Stimulated activated CD8-positive, alpha-beta memory T cell treated with anti-CD3 and anti-CD28 coated beads, Interleukin-4, amount 100 ng/mL, for 1 hour (primary cell): ENCODE data around the gene MYO1E.

Source experiments
- DNase-seq, 2 donors: peaks; one replicate each; pipeline ENCODE4 v3.0.0-alpha.2; 2020; ENCODE audit warnings: low read depth in 2 of 2, low spot score in 1 of 2

The MYO1E gene

DNA sequence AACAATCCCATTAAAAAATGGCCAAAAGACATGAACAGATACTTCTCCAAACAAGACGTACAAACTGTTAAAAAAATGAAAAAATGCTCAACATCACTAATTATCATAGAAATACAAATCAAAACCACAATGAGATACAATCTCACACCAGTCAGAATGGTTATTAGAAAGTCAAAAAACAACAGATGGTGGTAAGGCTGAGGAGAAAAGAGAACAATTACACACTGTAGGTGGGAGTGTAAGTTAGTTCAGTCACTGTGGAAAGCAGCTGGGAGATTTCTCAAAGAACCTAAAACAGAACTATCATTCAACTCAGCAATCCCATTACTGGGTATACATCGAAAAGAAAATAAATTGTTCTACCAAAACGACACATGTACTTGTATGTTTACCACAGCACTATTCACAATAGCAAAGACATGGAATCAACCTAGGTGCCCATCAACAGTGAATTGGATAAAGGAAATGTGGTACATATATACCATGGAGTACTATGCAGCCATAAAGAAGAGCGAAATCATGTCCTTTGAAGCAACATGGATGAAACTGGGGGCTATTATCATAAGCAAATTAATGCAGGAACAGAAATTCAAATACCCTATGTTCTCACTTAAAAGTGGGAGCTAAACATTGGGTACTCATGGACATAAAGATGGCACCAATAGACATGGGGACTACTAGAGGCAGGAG, 51.5 kb downstream of the MYO1E start:
- DNase-seq, result no peak

GRCh38 chr15:59317211-59317610, 55.5 kb downstream of the MYO1E start:
- DNase-seq, result no peak

DNA sequence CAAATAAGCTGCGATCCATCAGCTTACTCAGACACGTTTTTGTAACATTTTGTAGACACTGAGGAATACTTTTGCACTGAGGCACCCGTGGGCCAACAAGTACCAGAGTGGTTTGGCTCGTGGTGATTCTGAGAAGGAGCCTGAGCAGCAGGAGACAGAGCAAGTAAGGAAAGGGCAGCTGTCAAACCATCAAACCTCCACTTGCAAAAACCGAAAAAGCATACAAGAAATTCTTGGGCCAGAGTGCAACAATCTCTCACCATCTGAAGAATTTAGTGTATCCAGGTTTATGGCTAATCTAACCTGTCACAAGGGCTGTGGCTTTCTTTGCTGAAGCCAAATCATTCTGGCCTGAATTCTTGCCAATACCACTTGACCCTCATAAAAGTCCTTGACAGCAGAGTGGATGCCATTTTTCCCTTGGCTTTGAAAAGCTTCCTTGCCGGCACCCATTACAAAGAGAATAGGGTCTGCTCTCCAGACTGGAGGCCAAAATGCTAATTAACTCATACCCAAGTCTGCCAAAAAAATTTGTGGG, 56.7 kb downstream of the MYO1E start:
- DNase-seq, result no peak

DNA sequence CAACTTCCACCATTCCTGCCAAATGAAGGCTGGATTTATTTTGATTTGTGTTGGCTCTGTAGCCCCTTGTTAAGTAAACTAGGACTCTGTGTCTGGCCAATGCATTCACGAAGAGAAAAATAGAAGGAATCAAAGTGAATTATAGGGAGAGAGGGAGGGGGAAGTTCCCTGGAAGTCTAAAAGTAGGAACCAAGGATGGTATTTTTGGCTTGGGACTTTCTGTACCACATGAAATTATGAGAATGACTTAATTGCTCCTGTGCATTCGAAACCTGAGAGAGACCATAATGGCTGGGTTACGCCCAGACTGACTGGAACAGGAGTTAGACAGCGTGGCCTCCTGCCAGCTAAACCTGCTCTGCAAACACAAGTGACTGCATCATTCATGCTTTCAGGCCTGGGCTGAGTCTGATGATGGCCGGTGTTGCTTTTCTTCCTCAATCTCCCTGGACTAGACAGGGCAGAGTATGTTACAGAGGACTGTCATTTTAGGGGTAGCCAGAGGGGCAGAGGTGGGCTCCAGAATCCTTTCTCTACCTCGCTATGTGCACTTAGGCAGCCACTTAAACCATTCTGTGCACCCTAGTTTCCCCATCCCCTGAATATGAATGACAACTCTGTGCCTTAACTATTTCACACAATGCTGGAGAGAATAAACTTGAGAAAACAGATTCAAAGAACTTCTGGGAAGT, 58.9 kb downstream of the MYO1E start:
- DNase-seq, result no peak

DNA sequence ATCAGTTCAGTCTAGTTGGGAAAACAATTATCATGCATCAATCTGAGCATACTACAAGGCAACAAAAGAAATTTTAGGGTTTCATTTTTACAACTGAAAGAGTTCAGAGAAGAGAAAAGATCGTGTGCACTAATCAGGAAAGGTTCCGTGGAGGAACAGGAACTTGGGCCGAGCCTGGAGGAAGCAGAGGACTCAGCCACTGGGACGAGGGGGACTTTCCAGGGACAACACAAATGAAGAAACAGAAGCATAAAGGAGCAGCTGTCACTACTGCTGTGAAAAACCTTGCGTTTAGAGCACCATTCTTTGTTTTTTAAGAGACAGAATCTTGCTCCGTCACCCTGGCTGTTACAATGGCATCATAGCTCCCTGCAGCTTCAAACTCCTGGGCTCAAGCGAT, 60.5 kb downstream of the MYO1E start:
- no peak for DNase-seq

DNA sequence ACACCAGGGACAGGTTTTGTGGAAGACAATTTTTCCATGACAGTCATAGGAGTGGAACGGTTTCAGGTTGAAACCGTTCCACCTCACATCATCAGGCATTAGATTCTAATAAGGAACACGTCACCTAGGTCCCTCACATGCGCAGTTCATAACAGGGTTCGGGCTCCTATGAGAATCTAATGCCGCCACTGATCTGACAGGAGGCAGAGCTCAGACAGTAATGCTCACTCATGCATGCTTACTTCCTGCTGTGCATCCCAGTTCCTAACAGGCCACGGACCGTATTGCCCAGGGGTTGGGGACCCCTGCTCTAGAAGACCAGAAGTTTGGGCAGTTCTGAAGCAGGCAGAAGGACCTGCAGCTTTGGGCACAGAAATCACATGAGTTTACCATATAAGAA, 61.5 kb downstream of the MYO1E start:
- no peak for DNase-seq

GRCh38 chr15:59309405-59309804, 63.3 kb downstream of the MYO1E start:
- DNase-seq, result no peak

- no peak for DNase-seq
Observed at GRCh38 chr15:59307165-59307537, 65.5 kb downstream of the MYO1E start.

DNA sequence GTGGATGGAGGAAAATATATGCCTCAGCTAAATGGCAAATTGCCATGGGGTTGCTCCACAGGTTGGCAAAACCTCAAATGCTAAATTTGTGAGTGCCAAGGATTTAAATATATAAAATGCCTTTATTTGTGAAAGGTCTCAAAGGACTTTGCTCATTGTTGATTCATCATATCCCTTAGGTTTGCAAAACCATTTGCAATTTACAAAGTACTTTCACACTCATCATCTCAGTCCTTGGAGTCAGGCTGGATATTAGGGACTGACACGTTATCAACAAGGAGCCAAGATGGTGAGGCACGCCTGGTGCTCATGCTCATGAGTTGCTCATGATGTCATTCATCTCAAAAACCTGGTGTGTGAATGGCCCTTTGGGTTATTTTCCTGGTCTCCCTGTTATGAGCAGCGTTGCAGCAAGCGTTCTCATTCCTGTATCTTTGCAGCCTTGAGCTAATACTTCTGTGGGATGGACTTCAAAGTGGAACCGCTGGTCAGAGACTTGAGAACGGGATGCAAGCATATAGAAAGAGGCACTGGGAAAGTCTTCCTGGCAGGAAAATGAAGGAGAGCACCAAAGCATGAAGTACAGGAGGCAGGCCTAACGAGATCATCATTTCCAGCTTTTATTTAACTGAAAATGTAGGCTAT, 66.0 kb downstream of the MYO1E start:
- no peak for DNase-seq

GRCh38 chr15:59304807-59305206, 67.9 kb downstream of the MYO1E start:
- no peak for DNase-seq

- DNase-seq, result no peak
Observed at GRCh38 chr15:59304034-59304795, 68.5 kb downstream of the MYO1E start.

- no peak for DNase-seq
Observed at GRCh38 chr15:59303633-59304032, 69.0 kb downstream of the MYO1E start.

DNA sequence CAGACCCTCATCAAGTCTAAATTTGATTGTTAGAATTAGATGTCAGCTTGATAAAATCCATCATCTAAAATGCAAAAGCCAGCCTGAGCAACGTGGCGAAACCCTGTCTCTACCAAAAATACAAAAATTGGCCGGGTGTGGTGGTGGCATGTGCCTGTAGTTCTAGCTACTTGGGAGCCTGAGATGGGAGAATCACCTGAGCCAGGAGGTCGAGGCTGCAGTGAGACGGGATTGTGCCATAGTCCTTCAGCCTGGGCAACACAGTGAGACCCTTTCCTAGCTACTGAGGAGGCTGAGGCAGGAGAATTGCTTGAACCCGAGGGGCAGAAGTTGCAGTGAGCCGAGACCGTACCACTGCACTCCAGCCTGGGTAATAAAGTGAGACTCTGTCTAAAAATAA, 69.5 kb downstream of the MYO1E start:
- DNase-seq, result no peak

- no peak for DNase-seq
Observed at GRCh38 chr15:59301527-59301926, 71.1 kb downstream of the MYO1E start.

DNA sequence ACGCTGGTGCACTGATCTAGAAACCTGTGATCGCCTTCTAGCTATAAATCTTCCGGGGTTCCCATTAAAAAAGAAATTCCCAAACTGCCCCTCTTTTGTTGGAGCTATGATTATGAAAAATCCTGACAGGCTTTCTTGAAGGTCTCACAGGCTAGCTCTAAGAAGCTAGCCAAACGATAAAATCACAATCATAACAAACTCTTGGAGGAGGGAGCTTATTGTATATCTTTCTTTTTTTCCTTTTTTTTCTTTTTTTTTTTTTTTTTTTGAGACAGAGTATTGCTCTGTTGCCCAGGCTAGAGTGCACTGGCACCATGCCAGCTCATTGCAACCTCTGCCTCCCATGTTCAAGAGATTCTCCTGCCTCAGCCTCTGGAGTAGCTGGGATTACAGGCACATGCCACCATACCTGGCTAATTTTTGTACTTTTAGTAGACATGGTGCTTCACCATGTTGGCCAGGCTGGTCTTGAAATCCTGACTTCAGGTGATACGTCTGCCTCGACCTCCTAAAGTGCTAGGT, 72.0 kb downstream of the MYO1E start:
- no peak for DNase-seq

DNA sequence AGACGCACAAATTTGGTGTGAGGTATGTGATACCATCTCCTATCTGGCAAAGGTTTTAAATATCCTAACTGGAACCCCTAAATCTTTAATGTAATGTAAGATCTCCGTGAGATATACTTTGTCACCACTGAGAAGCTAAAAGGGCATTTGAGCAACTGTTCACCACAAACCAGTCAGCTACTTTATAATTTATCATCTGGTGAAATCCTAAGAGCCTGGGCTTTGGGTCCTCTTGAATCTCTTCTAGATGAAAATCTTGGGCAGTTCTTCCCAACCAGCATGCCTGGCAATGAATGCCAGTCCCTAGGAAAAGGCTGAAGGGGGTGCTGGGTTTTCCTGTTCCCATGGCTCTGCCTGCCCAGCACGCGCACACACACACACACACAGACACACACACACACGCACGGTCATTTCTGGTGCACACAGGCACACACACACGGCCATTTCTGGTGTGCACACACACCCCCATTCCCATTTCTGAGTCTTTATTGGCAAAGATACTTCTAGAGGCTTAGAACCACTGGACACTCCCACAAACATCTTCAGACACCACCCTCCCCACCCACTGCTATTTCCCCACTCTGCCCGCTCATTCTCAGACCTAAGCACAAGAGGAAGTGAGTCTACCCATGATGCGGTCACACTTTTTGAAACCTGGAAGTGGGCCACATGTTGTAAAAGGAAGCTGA, 72.6 kb downstream of the MYO1E start:
- DNase-seq, result peak; percentile 33 to 49

- no peak for DNase-seq
Observed at GRCh38 chr15:59298854-59299250, 73.8 kb downstream of the MYO1E start.

DNA sequence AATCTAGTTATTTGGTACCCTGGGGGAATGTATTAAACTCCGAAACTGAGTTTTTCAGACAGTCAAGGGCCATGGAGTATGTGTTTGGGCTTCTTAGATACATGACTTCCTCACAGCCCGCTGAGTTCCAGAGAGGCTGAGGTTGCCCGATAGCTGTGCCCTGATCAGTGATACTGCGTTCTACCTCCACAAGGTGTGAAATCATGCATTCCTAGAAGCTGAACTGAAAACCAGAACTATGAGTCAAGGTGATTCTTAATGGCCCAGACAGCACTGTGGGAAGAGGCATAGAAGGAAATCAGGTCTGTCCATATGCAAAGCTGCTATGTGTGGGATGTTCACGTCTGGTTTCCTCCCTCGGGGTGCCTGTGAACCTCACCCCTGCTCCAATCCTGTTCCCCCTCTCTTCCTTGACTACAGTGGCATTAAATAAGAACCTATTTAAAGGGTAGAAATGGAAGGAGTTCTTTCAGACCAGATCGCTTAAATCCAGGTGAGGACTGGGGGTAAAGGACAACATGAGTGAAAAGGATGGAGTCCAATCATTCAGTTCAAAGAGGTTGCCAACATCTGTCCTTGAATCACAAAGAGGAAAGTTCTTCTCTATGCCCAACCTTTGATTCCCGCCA, 74.3 kb downstream of the MYO1E start:
- no peak for DNase-seq

DNA sequence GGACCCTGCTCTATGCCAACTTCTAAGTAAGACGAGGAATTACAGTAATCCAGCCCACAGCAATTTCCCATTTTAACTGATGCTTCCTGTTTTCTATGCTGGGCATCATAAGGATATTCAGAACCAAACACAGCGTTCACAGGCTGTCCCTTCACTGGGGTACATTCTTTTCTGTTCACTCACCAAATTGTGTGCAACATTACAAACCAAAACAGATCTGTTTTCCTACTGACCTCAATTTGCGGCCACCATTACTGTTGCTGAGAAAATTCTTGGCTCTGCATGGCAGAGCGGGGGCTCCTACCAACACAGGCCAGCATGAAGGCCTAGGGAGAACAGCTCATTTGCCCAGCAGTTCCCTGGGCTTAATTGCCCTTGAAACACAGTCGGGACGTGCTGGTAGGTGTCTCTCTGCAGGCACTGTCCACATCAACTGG, 76.5 kb downstream of the MYO1E start:
- no peak for DNase-seq
